Neural cell (in vitro differentiated cells): ENCODE measurements around the gene BLOC1S5. TPM values are rescaled to one million over a fixed set of nuclear protein-coding genes. Genes with fewer than 3 reads are reported as not detected.

Experiments used
- H2AFZ ChIP-seq: fragments of 200-600, 300-800 bp; sonication (generic), shearing (Covaris generic); 2 replicates; pipeline ENCODE4 v1.6.0; 2014; ENCODE audit warnings: low read depth, mild to moderate bottlenecking, antibody characterized with exemption, low read length, moderate library complexity
- H3F3A ChIP-seq: fragments of 200-600 bp; shearing (Covaris generic); 2 replicates; pipeline ENCODE4 v1.6.1; 2016; ENCODE audit warnings: mild to moderate bottlenecking, moderate library complexity, mixed read lengths, antibody characterized with exemption, low read length; ENCODE audit not compliant: insufficient read depth, poor library complexity, severe bottlenecking
- H3K27ac ChIP-seq: fragments of 200-600, 300-800 bp; sonication (generic), shearing (Covaris generic); 2 replicates; pipeline ENCODE4 v1.5.1; 2014; ENCODE audit warnings: mild to moderate bottlenecking, low read length, moderate library complexity
- H3K27me3 ChIP-seq: fragments of 300-800, 200-600 bp; sonication (generic), shearing (Covaris generic); 2 replicates; pipeline ENCODE4 v1.6.0; 2014; ENCODE audit warnings: mild to moderate bottlenecking, low read depth, low read length, moderate library complexity; ENCODE audit not compliant: insufficient read depth
- H3K36me3 ChIP-seq: fragments of 300-800, 200-600 bp; sonication (generic), shearing (Covaris generic); 2 replicates; pipeline ENCODE4 v1.5.1; 2014; ENCODE audit warnings: mild to moderate bottlenecking, antibody characterized with exemption, low read length, moderate library complexity; ENCODE audit not compliant: insufficient read depth
- H3K4me2 ChIP-seq: fragments of 300-800, 200-600 bp; sonication (generic), shearing (Covaris generic); 2 replicates; pipeline ENCODE4 v1.6.0; 2014; ENCODE audit warnings: mild to moderate bottlenecking, low read length
- H3K4me3 ChIP-seq: fragments of 300-800, 200-600 bp; sonication (generic), shearing (Covaris generic); 2 replicates; pipeline ENCODE4 v1.5.1; 2014; ENCODE audit warnings: mild to moderate bottlenecking, low read length, moderate library complexity
- H3K79me2 ChIP-seq: fragments of 200-600 bp; shearing (Covaris generic); replicated peaks from 2 replicates; pipeline ENCODE4 v1.6.0; 2014; ENCODE audit warnings: mild to moderate bottlenecking, low read length, moderate library complexity; ENCODE audit not compliant: insufficient read depth
- H3K9ac ChIP-seq: fragments of 300-800, 200-600 bp; sonication (generic), shearing (Covaris generic); 2 replicates; pipeline ENCODE4 v1.6.1; 2016; ENCODE audit warnings: mild to moderate bottlenecking, low read length, mixed read lengths
- H3K9me2 ChIP-seq: fragments of 200-600 bp; shearing (Covaris generic); 2 replicates; pipeline ENCODE4 v1.6.1; 2016; ENCODE audit warnings: mild to moderate bottlenecking, low read length, mixed read lengths; ENCODE audit not compliant: insufficient read depth
- H3K9me3 ChIP-seq: fragments of 200-600, 300-800 bp; sonication (generic), shearing (Covaris generic); 2 replicates; pipeline ENCODE4 v1.6.1; 2016; ENCODE audit warnings: mild to moderate bottlenecking, mixed run types, low read length, moderate library complexity, mixed read lengths
- H4K20me1 ChIP-seq: fragments of 200-600 bp; shearing (Covaris generic); 2 replicates; pipeline ENCODE4 v1.6.1; 2016; ENCODE audit warnings: mild to moderate bottlenecking, mixed run types; ENCODE audit not compliant: insufficient read depth
- CTCF ChIP-seq: fragments of 450-650 bp; IDR thresholded peaks from 2 replicates; pipeline ENCODE4 v1.5.1; 2014; ENCODE audit warnings: antibody characterized with exemption, mild to moderate bottlenecking, moderate library complexity; ENCODE audit not compliant: poor library complexity, severe bottlenecking
- EP300 ChIP-seq: fragments of 450-650 bp; conservative IDR thresholded peaks from 2 replicates; pipeline ENCODE4 v1.6.1; 2014; ENCODE audit warnings: antibody characterized with exemption, mild to moderate bottlenecking, moderate library complexity; ENCODE audit not compliant: poor library complexity, severe bottlenecking
- EZH2 ChIP-seq: fragments of 200-600, 300-800 bp; shearing (Covaris generic), sonication (generic); IDR thresholded peaks from 2 replicates; pipeline ENCODE4 v1.6.1; 2014; ENCODE audit warnings: antibody characterized with exemption, low read length, borderline replicate concordance, mild to moderate bottlenecking; ENCODE audit not compliant: insufficient read depth, poor library complexity, severe bottlenecking
- MXI1 ChIP-seq: fragments of 450-650 bp; conservative IDR thresholded peaks from 2 replicates; pipeline ENCODE4 v1.6.1; 2014; ENCODE audit warnings: antibody characterized with exemption, mild to moderate bottlenecking; ENCODE audit not compliant: poor library complexity, severe bottlenecking
- POLR2AphosphoS5 ChIP-seq: IDR thresholded peaks from 2 replicates; pipeline ENCODE4 v1.6.1; 2012
- RAD21 ChIP-seq: fragments of 450-650 bp; conservative IDR thresholded peaks from 2 replicates; pipeline ENCODE4 v1.6.1; 2014; ENCODE audit warnings: antibody characterized with exemption, mild to moderate bottlenecking, moderate library complexity
- REST ChIP-seq: IDR thresholded peaks from 2 replicates; pipeline ENCODE4 v1.6.1; 2012; ENCODE audit warnings: borderline replicate concordance
- SMC3 ChIP-seq: fragments of 450-650 bp; conservative IDR thresholded peaks from 2 replicates; pipeline ENCODE4 v1.6.1; 2014; ENCODE audit warnings: antibody characterized with exemption, mild to moderate bottlenecking, moderate library complexity; ENCODE audit not compliant: poor library complexity
- TAF1 ChIP-seq: IDR thresholded peaks from 2 replicates; pipeline ENCODE4 v1.6.1; 2012; ENCODE audit warnings: low read depth
- polyA plus RNA-seq: library from polyadenylated mRNA; depleted of rRNA; stranded (reverse); fragments of >200 nt; gene quantifications from 2 replicates; pipeline ENCODE4 v1.2.3, GENCODE V29; 2014

BLOC1S5 gene
- polyA plus RNA-seq, 1 donor from 2014 or later = 12.2 TPM

GRCh38 chr6:8025191-8025590 is 39.0 kb downstream of the BLOC1S5 start:
- H3K4me2 ChIP-seq = no peak overlapping the region
- no peaks in the 10 kb centered on the region for H3F3A ChIP-seq
- H3K9me3 ChIP-seq = no peaks in the 10 kb centered on the region
- no peak overlapping the region for H3K9ac ChIP-seq
- H3K36me3 ChIP-seq = peaks cover 4% of the 10 kb centered on the region
- no peak for TF ChIP-seq CTCF
- no peak for TF ChIP-seq TAF1
- no peak for TF ChIP-seq EZH2
- TF ChIP-seq POLR2AphosphoS5 = no peak
- no peak for TF ChIP-seq REST
- TF ChIP-seq EP300 = no peak
- no peak for TF ChIP-seq SMC3
- TF ChIP-seq MXI1 = no peak
- no peak for TF ChIP-seq RAD21
- H3K9me2 ChIP-seq = no peaks in the 10 kb centered on the region
- no peaks in the 10 kb centered on the region for H3K79me2 ChIP-seq
- no peaks in the 10 kb centered on the region for H3K27me3 ChIP-seq
- H3K27ac ChIP-seq = no peak overlapping the region
- H2AFZ ChIP-seq = no peak overlapping the region
- H4K20me1 ChIP-seq = no peaks in the 10 kb centered on the region
- no peak overlapping the region for H3K4me3 ChIP-seq

- Histone ChIP-seq H3K79me2 (no peaks in the 10 kb centered on the region), H3K27me3 (no peaks in the 10 kb centered on the region), H3K9me2 (no peaks in the 10 kb centered on the region), H3K4me2 (no peak overlapping the region), H3K9me3 (no peaks in the 10 kb centered on the region), H2AFZ (no peak overlapping the region), H3F3A (no peaks in the 10 kb centered on the region), H3K27ac (no peak overlapping the region), H3K4me3 (no peak overlapping the region), H4K20me1 (no peaks in the 10 kb centered on the region), H3K36me3 (peaks cover 4% of the 10 kb centered on the region), H3K9ac (no peak overlapping the region)
- TF ChIP-seq TAF1 (no peak), EZH2 (no peak), MXI1 (no peak), CTCF (no peak), REST (no peak), EP300 (no peak), POLR2AphosphoS5 (no peak), SMC3 (no peak), RAD21 (no peak)
Observed at GRCh38 chr6:8023638-8024037, 40.6 kb downstream of the BLOC1S5 start.
